Body of pancreas (tissue), 4 donors: ENCODE results near the gene RAB11A. TPM values are rescaled to one million over a fixed set of nuclear protein-coding genes. Genes with fewer than 3 reads are reported as not detected.

Experiments
- ATAC-seq: fragments of 150-250 bp; one replicate; pipeline ENCODE4 v1.9.1; 2016
- DNase-seq, 4 donors: peaks; one replicate each; pipeline ENCODE4 v3.0.0-alpha.2; 2019
- H3K27ac ChIP-seq, 4 donors: fragments of 200-600 bp; sonication (generic); 1 replicate in 3 of 4; 2 replicates in 1 of 4; pipeline versions ENCODE4 v1.5.1 to v1.6.1; 2016 to 2019; ENCODE audit warnings: mild to moderate bottlenecking in 1 of 4, mixed read lengths in 1 of 4, moderate library complexity in 1 of 4
- H3K27me3 ChIP-seq, 2 donors: fragments of 200-600 bp; sonication (generic); one replicate each; pipeline ENCODE4 v1.6.0; 2016; ENCODE audit warnings: mild to moderate bottlenecking in 1 of 2
- H3K36me3 ChIP-seq, 2 donors: fragments of 200-600 bp; sonication (generic); replicated peaks in 1 of 2; 2 replicates each; pipeline ENCODE4 v1.5.1; 2016; ENCODE audit warnings: low read depth in 2 of 2; ENCODE audit not compliant: insufficient read depth in 1 of 2
- H3K4me1 ChIP-seq: fragments of 200-600 bp; sonication (generic); one replicate; pipeline ENCODE4 v1.6.0; 2016
- H3K4me3 ChIP-seq, 2 donors: fragments of 200-600 bp; sonication (generic); 1 replicate in 1 of 2; 2 replicates in 1 of 2; pipeline ENCODE4 v1.5.1; 2016 to 2019
- H3K9me3 ChIP-seq, 3 donors: fragments of 200-600 bp; sonication (generic); 1 replicate in 2 of 3; 2 replicates in 1 of 3; pipeline ENCODE4 v1.5.1; 2016
- CTCF ChIP-seq, 7 experiments: fragments of 450-650 bp in 4 of 7; fragments of 200-600 bp in 3 of 7; sonication (generic) in 3 of 7; IDR thresholded peaks; one replicate each; pipeline ENCODE4 v1.5.1; 2016 to 2019; ENCODE audit warnings: antibody characterized with exemption in 7 of 7
- POLR2A ChIP-seq, 3 donors: fragments of 450-650 bp; IDR thresholded peaks; one replicate each; pipeline ENCODE4 v1.6.1; 2016; ENCODE audit warnings: antibody characterized with exemption in 3 of 3, mild to moderate bottlenecking in 2 of 3
- WGBS, 2 donors: methylation state at CpG; one replicate each; pipeline ENCODE4 v1.1.5; 2017; 5-methylcytosine and 5-hydroxymethylcytosine counted together
- intact Hi-C: fragments of 100-400 bp; cut with DNase I; formaldehyde crosslinking; loops from one replicate; pipeline ENCODE4 v1.15.1; 2023
- total RNA-seq, 2 donors: library from RNA; depleted of rRNA; stranded (reverse); fragments of >200 nt; gene quantifications; one replicate each; pipeline ENCODE4 v1.1.0, GENCODE V29; 2016

Gene RAB11A
- total RNA-seq, 2 donors from 2014 or later = 35.3 to 39.4 TPM

- 85 to 96% methylated on average over 2 of the region's 2 CpGs for WGBS, 2 donors
- Histone ChIP-seq H3K4me1 (peaks cover 31% of the 10 kb centered on the region), H3K36me3 (no peaks in the 10 kb centered on the region), H3K27me3 (no peaks in the 10 kb centered on the region), H3K27ac (no peak overlapping the region), H3K9me3 (no peaks in the 10 kb centered on the region), H3K4me3 (no peak overlapping the region)
- TF ChIP-seq CTCF (IDR thresholded peaks at IDR 0.05) (no peak), POLR2A (IDR thresholded peaks at IDR 0.05) (no peak)
- DNase-seq = no peak
- intact Hi-C loops = no loop called here
- no peak for ATAC-seq
Observed at GRCh38 chr15:65912235-65912634, 42.9 kb downstream of the RAB11A start.

GRCh38 chr15:65913631-65914199, 44.4 kb downstream of the RAB11A start:
- no peaks in the 10 kb centered on the region for H3K27me3 ChIP-seq
- TF ChIP-seq CTCF (IDR thresholded peaks at IDR 0.05) (no peak), POLR2A (IDR thresholded peaks at IDR 0.05) (no peak)
- H3K4me3 ChIP-seq = no peak overlapping the region
- ATAC-seq (no peak), DNase-seq (no peak)
- H3K27ac ChIP-seq = no peak overlapping the region
- peaks cover 31% of the 10 kb centered on the region for H3K4me1 ChIP-seq
- 91 to 93% methylated on average over 9 to 13 of the region's 13 CpGs for WGBS, 2 donors
- H3K9me3 ChIP-seq = no peaks in the 10 kb centered on the region
- no peaks in the 10 kb centered on the region for H3K36me3 ChIP-seq
- intact Hi-C loops = no loop called here

GRCh38 chr15:65914386-65914785, 45.1 kb downstream of the RAB11A start:
- Histone ChIP-seq H3K4me3 (no peak overlapping the region), H3K36me3 (no peaks in the 10 kb centered on the region), H3K27me3 (no peaks in the 10 kb centered on the region), H3K4me1 (peaks cover 31% of the 10 kb centered on the region), H3K27ac (peak overlapping the region in 3 of 4 donors; percentile 40 to 51 (median 47)), H3K9me3 (no peaks in the 10 kb centered on the region)
- ATAC-seq = no peak
- no peak for DNase-seq
- 71% methylated on average over 4 of the region's 4 CpGs for WGBS, 2 donors
- TF ChIP-seq POLR2A (IDR thresholded peaks at IDR 0.05) (no peak), CTCF (IDR thresholded peaks at IDR 0.05) (no peak)
- intact Hi-C loops = no loop called here

- WGBS, 2 donors = 28 to 32% methylated on average over 3 to 8 of the region's 8 CpGs
- intact Hi-C loops = no loop called here
- Histone ChIP-seq H3K9me3 (no peaks in the 10 kb centered on the region), H3K4me1 (peaks cover 34% of the 10 kb centered on the region), H3K27me3 (no peaks in the 10 kb centered on the region), H3K36me3 (no peaks in the 10 kb centered on the region), H3K4me3 (no peak overlapping the region), H3K27ac (peak overlapping the region; percentile 40 to 62 (median 49))
- no peak for TF ChIP-seq CTCF (IDR thresholded peaks at IDR 0.05)
- no peak for TF ChIP-seq POLR2A (IDR thresholded peaks at IDR 0.05)
- ATAC-seq (peak; percentile 28), DNase-seq (peak in 3 of 4 donors; percentile 48 to 71 (median 64))
Observed at GRCh38 chr15:65914981-65915925, 46.0 kb downstream of the RAB11A start.
